G401 (cell line): Measurements from ENCODE around the gene SLC27A1. TPM values are rescaled to one million over a fixed set of nuclear protein-coding genes. Genes with fewer than 3 reads are reported as not detected.

Experiments
- DNase-seq: peaks from one replicate; pipeline ENCODE4 v3.0.0-alpha.2; 2015; ENCODE audit warnings: low spot score
- in situ Hi-C: cut with HindIII; loops from 2 replicates; pipeline ENCODE4 v1.10.0; 2016; ENCODE audit warnings: low sequenced_read_pairs, mixed read lengths
- total RNA-seq: library from RNA; depleted of rRNA; stranded (reverse); fragments of >200 nt; shearing (Covaris generic); gene quantifications from 2 replicates; pipeline ENCODE4 v1.2.3, GENCODE V29; 2014; rRNA removed

The SLC27A1 gene
- 9.5 and 10.3 TPM in 2 replicates for total RNA-seq

DNA sequence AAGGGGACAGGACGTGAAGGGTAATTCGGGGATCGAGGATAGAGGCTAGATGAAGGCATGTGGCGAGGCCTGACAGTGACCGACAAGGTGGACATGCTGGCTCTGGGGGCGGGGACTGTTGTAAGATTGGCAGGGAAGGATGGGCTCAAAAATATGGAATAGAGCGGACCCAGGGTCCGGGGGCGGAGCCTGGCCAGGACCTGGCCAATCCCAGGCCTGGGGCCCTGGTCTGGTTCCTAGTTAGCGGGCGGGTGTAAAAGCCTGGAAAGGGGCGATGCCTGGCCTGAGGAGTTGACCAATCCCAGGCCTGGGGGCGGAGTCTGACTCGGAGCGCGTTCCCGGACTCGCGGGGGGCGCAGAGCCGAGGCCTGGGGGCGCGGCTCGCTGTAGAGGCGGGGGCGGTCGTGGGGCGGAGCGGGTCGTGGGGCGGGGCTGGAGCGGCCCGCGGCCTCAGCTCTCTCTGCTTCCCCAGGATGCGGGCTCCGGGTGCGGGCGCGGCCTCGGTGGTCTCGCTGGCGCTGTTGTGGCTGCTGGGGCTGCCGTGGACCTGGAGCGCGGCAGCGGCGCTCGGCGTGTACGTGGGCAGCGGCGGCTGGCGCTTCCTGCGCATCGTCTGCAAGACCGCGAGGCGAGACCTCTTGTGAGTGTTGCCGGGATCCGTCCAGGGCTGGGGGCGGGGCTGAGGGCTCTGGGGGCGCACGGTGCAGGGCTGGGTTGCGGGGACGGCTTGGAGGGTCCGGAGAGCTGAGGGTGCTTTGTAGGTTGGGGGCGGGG, at the start of gene SLC27A1:
TSS of gene SLC27A1 (plus strand) at position 457 of the 774 bp plus-strand sequence. CDS start at position 474, 17 bp downstream.
- in situ Hi-C loops: no loop called here

DNA sequence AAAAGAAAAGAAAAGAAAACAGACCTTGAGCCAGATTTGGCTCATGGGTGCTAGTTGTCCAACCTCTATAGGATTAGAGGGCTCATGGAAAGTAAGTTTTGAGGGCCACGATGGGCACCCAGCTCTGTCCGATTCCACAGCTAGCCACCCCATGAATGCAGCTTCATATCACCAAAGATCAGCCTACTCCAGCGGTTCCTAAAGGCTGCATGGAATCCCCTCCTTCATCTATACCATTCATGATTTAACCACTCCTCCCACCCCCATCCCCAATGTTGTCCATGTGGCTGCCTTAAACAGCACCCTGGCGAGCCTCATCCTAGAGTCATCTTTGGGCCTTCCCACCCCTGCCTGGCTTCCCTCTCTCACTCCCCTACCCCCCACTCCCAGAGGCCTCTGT, 48.4 kb upstream of the SLC27A1 start:
- DNase-seq: no peak
- in situ Hi-C loops: no loop called here

More for the DNA sequence above, at the start of gene SLC27A1:
- peak; percentile 100 for DNase-seq

DNA sequence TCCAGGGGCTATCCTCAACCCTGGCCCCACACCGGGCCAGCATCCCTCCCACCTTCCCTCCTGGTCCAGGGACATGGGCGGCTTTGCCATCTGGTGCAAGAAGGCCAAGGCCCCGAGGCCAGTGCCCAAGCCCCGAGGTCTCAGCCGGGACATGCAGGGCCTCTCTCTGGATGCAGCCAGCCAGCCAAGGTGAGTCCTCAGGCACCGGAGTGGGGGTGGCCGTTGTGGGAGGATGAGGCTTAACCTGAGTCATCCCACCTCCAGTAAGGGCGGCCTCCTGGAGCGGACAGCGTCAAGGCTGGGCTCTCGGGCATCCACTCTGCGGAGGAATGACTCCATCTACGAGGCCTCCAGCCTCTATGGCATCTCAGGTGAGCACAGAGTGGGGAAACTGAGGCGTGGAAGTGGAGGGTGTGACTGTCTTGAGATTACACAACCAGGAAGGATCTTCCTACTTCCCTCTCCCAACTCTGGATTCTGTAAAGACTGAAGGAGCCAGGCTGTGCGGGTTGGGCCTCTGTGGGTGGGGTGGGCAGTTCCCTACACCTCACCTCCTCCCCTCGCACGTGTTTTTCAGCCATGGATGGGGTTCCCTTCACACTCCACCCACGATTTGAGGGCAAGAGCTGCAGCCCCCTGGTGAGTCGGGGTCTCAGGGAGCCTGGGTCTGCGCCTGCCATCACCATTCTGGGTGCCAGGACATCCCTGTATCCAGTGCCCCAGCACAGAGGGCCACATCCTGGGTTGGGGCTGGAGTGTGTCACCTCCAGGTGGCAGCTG, 46.7 kb upstream of the SLC27A1 start:
- in situ Hi-C loops: no loop called here
- DNase-seq: no peak

DNA sequence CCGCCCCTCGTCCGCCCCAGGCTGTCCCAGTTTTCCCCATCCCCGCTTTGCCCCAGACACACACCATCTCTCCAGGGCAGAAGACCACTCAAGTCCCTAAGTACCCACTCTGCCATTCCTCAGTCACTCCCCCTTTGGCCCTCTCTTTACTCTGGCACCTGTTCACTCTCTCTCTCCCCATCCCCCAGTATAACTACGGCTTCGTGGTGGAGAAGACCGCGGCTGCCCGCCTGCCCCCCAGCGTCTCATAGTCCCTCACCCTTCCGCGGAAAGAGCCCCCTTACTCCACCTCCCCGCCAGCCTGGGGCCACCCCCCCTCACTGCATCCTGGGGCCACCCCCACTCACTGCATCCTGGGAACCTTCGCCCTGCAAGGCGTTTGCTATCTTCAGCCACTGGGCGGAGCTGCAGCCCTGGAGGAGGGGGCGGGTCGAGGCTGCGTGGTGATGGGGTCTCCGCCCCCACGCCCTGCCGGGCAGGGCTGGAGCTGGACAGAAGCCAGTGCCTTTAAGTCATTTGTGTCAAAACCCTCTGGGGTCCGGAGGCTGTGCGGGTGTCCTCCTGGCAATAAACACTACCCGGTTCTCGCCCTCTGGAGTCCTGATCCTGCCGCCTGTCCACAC, 45.5 kb upstream of the SLC27A1 start:
- DNase-seq: peak; percentile 32
- in situ Hi-C loops: no loop called here

DNA sequence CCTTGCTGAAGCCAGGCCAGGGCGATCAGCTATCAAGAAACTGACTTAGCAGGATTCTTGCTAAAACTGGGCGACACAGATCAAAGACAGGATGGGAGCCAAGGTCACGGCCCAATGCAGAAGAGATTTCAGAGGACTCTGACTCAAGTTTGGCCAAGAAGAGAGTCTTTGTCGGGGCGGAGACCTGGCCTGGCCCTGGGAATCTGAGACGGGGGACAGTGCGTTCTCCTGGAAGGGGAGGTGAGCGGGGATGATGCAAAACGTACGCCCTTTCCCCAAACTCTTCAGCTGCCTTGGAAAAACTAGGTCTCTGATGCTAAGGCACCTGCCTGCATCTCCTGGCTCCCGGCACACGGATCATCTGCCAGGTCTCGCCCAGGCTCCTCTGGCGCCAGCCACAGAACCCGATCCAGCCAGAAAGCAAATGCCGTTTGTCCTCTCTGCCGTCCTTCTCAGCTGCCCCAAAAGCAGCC, 40.6 kb upstream of the SLC27A1 start:
- peak; percentile 77 for DNase-seq
- in situ Hi-C loops: no loop called here

DNA sequence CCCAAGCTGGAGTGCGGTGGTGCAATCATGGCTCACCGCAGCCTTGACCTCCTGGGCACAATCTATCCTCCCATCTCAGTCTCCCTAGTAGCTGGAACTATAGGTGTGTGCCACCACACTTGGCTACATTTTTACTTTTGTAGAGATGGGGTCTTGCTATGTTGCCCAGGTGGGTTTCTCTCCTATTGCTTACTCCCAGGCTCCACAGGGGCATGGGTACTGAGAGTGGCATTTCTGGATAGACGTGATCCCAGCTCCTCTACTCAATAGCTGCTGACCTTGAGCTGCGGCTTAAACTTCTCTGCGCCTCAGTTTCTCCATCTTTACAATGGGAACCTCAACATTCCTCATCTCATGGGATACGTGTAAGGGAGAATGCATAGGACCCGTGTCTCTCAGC, 38.9 kb upstream of the SLC27A1 start:
- in situ Hi-C loops: no loop called here
- no peak for DNase-seq

DNA sequence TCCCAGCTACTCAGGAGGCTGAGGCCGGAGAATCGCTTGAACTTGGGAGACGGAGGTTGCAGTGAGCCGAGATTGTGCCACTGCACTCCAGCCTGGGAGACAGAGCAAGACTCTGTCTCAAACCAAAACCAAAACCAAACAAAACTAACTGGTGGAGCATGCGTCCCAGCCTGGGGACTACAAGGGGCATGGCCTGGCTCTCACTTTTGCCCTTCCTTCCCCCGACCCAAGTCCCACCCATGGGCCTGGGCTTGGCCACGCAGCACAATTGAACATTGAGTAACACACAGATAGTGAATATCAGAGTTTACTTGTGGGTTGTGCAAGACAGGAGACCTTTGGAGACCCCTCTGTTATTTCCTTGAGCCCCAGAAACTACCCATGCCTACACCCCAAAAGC, 35.1 kb upstream of the SLC27A1 start:
- in situ Hi-C loops: no loop called here
- DNase-seq: no peak

DNA sequence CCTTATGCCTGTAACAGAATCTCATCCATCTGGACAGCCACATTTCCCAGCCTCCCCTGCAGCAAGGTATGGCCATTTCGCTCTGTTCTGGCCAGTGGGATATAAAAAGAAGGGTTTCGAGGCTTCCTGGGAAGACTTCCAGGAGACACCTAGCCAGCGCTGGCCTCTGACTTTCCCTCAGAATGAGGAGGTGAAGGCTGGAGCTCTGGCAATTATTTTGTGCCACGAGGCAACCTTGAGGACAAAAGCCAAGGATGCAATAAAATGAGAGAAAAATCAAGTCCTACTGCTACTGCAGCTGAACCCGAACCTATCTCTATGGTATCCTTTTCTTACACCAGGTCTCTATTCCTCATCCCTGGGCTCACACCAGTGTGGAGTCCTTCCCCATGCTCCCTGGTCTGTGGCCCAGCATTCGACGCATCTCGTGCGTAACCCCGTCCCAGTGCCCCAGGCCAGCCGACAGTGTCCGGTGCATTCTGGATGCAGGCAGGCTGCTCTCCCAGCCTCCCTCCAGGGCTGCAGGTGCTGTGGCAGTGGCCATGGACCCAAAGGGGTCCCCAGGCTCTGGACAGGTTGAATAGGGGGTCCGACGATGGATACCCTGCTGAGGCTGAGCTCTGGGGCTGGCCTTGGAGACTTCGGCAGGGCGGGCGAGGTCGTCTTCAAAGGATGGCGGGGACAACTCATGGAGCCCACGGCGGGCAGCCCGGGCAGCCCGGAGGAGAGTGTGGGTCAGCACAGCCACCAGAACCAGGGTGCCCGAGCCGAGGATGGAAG, 34.0 kb upstream of the SLC27A1 start:
- DNase-seq: no peak
- in situ Hi-C loops: no loop called here

DNA sequence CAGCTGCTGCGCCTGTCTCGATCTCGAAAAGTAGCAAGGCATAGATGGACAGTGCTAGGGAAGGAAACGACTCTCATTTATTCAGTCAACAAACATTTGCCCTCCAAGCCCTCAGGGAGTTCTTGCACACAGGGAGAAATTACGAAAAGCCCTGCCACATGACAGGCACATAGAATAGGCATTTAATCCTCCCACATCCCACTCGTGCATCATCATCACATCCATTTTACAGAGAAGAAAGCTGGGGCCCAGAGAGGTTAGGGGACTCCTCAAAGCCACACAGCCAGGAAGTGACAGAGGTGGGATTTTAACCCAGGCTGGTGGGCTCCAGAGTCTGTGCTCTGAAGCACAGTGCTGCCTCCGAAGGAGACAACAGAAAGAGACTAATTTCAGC, 33.5 kb upstream of the SLC27A1 start:
- in situ Hi-C loops: no loop called here
- no peak for DNase-seq

DNA sequence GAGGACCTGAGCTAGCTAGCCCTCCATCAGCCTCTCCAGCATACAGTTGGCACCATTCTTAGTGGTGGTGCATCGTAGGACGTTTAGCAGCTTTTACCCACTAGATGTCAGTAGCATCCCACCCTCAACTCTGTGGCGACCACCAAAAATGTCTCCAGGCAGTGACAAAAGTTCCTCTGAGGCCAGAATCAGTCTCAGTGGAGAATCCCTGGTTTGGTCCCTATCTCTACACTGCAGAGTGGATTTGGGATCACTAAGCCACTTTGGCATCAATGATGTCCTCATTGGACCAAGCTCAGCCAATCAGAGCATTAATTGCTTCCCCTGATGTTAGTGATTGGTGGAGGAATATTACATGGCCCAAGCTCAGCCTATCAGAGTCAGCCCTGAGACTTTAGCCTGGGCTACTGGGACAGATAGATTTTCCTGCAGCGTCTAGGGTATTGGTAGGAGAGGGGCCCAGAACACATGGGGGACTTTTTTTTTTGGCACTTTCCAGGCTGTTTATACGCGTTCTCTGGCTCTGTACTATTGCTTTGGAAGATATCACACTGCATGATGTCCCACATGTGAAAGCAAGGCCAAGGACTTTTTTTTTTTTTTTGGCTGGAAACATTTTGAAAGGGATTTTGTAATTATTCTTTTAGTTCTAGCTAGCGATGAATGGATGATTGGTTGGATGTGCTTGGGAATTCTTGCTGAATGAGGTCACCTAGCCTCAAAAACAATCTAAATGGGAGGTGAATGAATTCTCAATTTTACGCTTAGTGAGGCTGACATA, 28.9 kb upstream of the SLC27A1 start:
- peak; percentile 8 for DNase-seq
- in situ Hi-C loops: no loop called here

DNA sequence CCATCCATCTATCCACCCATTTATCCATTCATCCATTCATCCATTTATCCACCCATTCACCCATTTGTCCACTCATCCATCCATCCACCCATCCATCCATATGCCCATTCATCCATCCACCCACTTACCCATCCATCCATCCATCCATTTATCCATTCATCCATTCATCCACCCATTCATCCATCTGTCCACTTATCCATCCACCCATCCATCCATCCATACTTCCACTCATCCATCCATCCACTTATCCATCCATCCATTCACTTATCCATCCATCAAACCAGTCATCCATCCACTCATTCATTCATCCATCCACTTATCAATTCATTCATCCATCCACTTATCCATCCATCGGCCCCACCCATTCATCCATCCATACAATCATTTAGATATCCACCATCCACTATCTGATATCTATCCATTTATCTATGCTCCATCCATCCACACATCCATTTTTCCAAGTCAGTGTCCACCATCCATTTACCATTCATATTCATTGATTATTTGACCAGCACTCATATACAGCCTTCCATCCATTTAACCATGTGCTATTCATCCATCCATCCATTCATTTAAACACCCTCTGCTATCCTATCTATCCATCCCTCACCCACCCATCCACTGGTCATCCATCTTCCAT, 24.7 kb upstream of the SLC27A1 start:
- in situ Hi-C loops: no loop called here
- DNase-seq: no peak

DNA sequence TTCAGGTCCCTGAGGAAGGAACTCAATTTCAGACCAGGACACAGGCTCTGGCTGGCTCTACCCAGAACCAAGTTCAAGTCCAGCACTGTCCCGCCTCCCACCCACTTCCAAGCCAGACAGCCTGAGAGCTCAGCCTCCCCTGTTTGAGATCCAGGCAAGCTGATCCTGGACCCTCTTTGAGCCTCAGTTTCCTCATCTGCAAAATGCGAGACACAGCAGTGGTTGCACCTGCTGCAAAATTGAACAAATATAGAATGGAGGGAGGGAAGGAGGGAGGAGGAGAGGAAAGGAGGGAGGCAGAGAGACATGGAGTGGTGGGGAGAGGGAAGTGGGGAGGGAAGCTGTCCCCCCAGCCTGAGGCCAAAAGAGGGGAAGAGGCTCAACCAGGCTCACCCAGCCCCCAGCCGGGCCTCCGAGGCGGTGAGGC, 22.6 kb upstream of the SLC27A1 start:
- DNase-seq: no peak
- in situ Hi-C loops: no loop called here

DNA sequence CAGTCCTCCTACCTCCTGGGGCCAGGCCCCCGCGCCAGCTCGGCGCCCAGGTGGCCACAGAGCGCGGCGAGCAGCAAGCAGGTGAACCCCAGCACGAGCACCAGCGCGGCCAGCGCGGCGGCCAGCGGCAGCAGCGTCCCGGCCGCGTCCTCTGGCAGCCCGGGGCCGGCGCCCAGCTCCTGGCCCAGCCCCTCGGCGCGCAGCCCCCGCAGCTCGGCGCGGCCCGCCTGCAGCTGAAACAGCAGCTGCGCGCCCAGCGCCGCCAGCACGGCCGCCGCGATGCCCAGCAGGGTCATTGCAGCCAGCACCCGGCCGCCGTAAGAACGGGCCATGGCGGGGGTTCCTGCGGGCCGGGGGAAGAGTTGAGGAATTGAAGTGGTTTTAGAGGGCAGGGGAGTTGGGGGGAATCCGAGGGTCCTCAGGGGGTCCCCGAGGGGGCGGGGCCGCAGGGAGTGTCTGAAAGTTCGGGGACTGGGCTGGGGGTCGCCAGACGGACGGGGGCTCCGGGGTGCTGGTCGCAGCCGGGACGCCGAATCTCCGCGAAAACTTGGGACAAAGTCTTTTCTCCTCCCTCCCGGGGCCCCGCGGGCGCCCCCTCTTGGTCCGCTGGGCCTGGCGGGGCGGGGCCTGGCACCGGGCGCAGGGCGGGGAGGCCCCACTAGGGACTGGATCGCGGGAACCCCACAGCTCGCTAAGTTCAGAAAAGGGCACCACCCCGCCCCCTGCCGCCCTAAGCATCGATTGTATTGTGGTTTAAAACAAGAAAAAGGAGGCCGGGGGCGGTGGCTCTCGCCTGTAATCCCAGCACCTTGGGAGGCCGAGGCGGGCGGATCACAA, 22.0 kb upstream of the SLC27A1 start, which contains the start of gene TMEM221:
TSS of gene TMEM221 (minus strand) at position 538 of the 837 bp plus-strand sequence. CDS start at position 332, 206 bp downstream.
- DNase-seq: no peak
- in situ Hi-C loops: no loop called here

DNA sequence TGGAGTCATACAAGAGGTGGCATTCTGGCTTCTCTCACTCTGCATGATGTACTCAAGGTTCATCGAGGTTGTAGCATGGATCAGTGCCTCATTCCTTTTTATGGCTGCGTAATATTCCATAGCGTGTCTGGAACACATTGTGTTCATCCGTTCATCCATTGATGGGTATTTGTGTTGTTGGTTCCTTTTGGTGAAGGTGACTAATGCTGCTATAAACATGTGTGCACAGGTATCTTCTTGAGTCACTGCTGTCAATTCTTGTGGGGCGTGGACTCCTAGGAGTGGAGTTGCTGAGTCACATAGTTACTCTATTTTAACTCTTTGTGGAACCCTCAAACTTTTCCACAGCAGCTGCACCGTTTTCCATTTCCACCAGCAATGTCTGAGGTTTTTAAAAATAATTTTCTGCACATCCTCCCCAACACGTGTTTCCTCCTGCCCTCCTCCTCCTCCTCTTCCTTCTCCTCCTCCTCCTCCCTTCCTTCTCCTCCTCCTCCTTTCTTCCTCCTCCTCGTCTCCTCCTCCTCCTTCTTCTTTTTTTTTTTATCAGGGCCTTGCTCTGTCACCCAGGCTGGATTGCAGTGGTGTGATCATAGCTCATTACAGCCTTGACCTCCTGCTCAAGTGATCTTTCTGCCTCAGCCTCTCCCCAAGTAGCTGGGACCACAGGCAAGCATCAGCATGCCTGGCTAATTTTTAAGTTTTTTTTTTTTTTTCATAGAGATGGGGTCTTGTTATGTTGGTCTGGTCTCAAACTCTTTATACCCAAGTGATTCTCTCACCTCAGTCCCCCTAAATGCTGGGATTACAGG, 19.9 kb upstream of the SLC27A1 start:
- DNase-seq: no peak
- in situ Hi-C loops: no loop called here

DNA sequence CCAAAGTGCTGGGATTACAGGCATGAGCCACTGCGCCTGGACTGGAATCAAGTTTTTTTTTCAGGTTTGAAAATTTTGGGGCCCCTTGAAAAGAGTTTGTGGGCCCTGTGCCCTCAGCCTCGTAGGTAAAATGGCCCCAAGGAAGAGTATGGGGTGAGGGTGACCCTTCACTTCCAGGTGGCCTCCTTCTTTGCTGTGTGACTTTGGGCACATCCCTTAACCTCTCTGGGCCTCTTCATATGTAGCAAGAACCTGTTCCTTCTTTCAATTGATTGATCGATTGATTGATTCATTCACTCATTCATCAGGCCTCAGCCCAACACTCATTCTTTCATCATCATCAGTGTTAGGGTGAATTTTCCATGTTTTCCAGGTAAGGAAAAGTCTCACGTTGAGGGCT, 18.5 kb upstream of the SLC27A1 start:
- in situ Hi-C loops: no loop called here

DNA sequence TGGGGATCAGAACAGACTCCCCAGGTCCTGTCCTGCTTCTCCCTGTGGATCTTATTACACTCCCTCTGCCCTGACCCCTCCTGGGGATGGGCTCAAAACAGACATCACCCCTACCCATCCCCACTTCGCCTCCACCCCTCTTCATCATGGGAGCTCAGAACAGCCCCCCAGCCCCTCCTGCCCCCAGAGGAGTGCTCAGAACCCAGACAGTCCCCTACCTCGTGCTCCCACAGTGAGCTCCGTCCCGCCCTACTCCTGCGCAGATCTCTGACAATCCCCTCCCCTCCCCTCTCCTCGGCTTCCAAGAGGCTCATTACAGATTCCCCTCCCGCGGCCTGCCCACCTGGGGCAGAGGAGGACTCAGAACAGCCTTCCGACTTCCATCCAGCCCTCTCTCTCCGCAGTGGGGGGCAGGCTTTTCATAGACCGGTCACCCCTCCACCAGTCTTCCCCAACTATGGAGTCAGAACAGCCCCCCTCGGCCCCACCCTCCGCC, 15.7 kb upstream of the SLC27A1 start:
- DNase-seq: no peak
- in situ Hi-C loops: no loop called here

More for the DNA sequence above, 18.5 kb upstream of the SLC27A1 start:
- no peak for DNase-seq
